Measurements from ENCODE around the gene CCDC24. TPM values are rescaled to one million over a fixed set of nuclear protein-coding genes. Genes with fewer than 3 reads are reported as not detected.

The CCDC24 gene
- total and polyA plus RNA-seq, 2 donors (not counting 3 experiments of a cell fraction or from before 2014, with no cell fraction given): 2.2 to 3.1 TPM

DNA sequence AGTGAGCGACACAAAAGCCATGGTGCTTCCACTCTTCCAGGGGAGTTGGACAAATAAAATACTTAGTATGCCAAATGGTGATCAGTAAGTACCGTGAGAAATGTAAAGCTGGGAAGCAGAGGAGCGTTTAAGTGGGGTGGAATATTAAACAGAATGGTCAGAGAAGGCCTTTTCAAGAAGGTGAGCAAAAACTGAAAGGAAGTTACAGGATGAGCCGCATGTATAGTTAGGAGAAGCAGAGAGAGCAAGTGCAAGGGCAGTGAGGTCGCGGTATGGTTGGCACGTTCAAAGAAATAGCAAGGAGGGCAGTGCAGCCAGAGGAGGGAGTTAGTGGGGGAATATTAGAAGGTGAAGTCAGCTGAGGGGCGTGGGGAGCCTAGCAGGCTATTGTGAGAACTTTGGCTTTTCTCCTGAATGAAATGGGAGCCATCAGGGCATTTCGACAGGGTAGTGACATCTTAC, 17.4 kb upstream of the CCDC24 start:
- dilution Hi-C loops (cut with MboI; ENCODE audit: extremely low pct_ligation_motif_present, low sequenced_read_pairs): no loop called here
- ChIA-PET POLR2A (no interaction called here), CTCF (interaction anchor here (1.2 to 1.9 kb wide), 5 partner anchors 16 to 211 kb away, joined by 3 to 11 read pairs (median 4); no protein-coding TSS in a partner anchor)
- H3K36me3 ChIP-seq (ENCODE audit: control insufficient read depth in 2 of 2, extremely low read depth in 1 of 2, insufficient read depth in 2 of 2, low read length in 2 of 2): peaks cover 0 to 15% of the 10 kb centered on the region in 2 experiments
- H3K9ac ChIP-seq (replicated peaks; ENCODE audit: extremely low read depth, insufficient read depth, low read length): peak overlapping the region; percentile 80
- TF ChIP-seq POLR2A (IDR thresholded peaks at IDR 0.05; ENCODE audit: low read depth, low read length) (no peak), POLR2AphosphoS5 (IDR thresholded peaks at IDR 0.05; ENCODE audit: insufficient read depth, low read depth, low read length) (no peak), FOS (IDR thresholded peaks at IDR 0.05; ENCODE audit: borderline replicate concordance, insufficient read depth, low read length) (no peak), MYC (IDR thresholded peaks at IDR 0.05; ENCODE audit: low read depth, low read length) (no peak), GATA2 (IDR thresholded peaks at IDR 0.05; ENCODE audit: insufficient read depth, insufficient read length, low read depth, low read length) (no peak)
- TF ChIP-seq, protein P1, sequence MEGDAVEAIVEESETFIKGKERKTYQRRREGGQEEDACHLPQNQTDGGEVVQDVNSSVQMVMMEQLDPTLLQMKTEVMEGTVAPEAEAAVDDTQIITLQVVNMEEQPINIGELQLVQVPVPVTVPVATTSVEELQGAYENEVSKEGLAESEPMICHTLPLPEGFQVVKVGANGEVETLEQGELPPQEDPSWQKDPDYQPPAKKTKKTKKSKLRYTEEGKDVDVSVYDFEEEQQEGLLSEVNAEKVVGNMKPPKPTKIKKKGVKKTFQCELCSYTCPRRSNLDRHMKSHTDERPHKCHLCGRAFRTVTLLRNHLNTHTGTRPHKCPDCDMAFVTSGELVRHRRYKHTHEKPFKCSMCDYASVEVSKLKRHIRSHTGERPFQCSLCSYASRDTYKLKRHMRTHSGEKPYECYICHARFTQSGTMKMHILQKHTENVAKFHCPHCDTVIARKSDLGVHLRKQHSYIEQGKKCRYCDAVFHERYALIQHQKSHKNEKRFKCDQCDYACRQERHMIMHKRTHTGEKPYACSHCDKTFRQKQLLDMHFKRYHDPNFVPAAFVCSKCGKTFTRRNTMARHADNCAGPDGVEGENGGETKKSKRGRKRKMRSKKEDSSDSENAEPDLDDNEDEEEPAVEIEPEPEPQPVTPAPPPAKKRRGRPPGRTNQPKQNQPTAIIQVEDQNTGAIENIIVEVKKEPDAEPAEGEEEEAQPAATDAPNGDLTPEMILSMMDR (IDR thresholded peaks at IDR 0.05; ENCODE audit: extremely low read depth in 1 of 2, insufficient read depth in 1 of 2, low read depth in 1 of 2, low read length in 2 of 2): no peak
- TF ChIP-seq, protein P2, sequence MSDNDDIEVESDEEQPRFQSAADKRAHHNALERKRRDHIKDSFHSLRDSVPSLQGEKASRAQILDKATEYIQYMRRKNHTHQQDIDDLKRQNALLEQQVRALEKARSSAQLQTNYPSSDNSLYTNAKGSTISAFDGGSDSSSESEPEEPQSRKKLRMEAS (IDR thresholded peaks at IDR 0.05; ENCODE audit: insufficient read depth, insufficient read length): no peak
- FAIRE-seq (no peak), DNase-seq (ENCODE audit: low read depth, low spot score) (no peak)
- H3K4me1 ChIP-seq (ENCODE audit: control insufficient read depth, extremely low read depth, insufficient read depth, low read length): peaks cover 29% of the 10 kb centered on the region
- peaks cover 30% of the 10 kb centered on the region for H3K79me2 ChIP-seq (ENCODE audit: control insufficient read depth, insufficient read depth, low read length)
- H3K27me3 ChIP-seq (ENCODE audit: control insufficient read depth in 2 of 2, insufficient read depth in 2 of 2, low read length in 2 of 2): no peaks in the 10 kb centered on the region
- intact Hi-C loops (cut with micrococcal nuclease): loop anchor here (1.0 kb wide), 1 partner anchor 28 kb away; the partner anchor contains the start of gene IPO13
- peak overlapping the region; percentile 69 to 73 (median 71) for H3K4me3 ChIP-seq (replicated peaks in 1 of 3; ENCODE audit: insufficient read depth in 1 of 3, low read depth in 1 of 3, low read length in 3 of 3)
- no peaks in the 10 kb centered on the region for H4K20me1 ChIP-seq (replicated peaks; ENCODE audit: control insufficient read depth, extremely low read depth, insufficient read depth, low read length)
- H3K4me2 ChIP-seq (ENCODE audit: insufficient read depth, low read length): peak overlapping the region; percentile 84
- H3K9me3 ChIP-seq (replicated peaks; ENCODE audit: control insufficient read depth, insufficient read depth, low read length): no peaks in the 10 kb centered on the region
- H3K27ac ChIP-seq (ENCODE audit: insufficient read depth, low read depth, low read length): no peak overlapping the region
- BruUV-seq (replicated peaks): no TSS peak
- peak overlapping the region; percentile 95 for H2AFZ ChIP-seq (ENCODE audit: low read depth, low read length)
- no peaks in the 10 kb centered on the region for H3K9me1 ChIP-seq (replicated peaks; ENCODE audit: control insufficient read depth, extremely low read depth, insufficient read depth, low read length)

All from endothelial cell of umbilical vein (primary cell).